ENCODE measurements around the gene AEBP2.
"Not testable (repeated sequence)": the region's sequence is repeated elsewhere in the genome, so short reads cannot be mapped to it uniquely, and the experiment has no call there.

The AEBP2 gene

GRCh38 chr12:19515179-19515578, 75.9 kb downstream of the AEBP2 start:
- DNase-seq: no peak

GRCh38 chr12:19517583-19517982, 78.3 kb downstream of the AEBP2 start:
- DNase-seq: no peak

- DNase-seq: no peak
Measured at GRCh38 chr12:19518209-19518608, 78.9 kb downstream of the AEBP2 start.

- no peak for DNase-seq
Measured at GRCh38 chr12:19520646-19521415, 81.5 kb downstream of the AEBP2 start.

GRCh38 chr12:19525274-19525673, 86.0 kb downstream of the AEBP2 start:
- no peak for DNase-seq

- no peak for DNase-seq
Measured at GRCh38 chr12:19527866-19528265, 88.6 kb downstream of the AEBP2 start.

GRCh38 chr12:19528750-19529149, 89.5 kb downstream of the AEBP2 start:
- DNase-seq: no peak

- DNase-seq: no peak
Measured at GRCh38 chr12:19529951-19530636, 90.8 kb downstream of the AEBP2 start.

GRCh38 chr12:19530637-19531023, 91.3 kb downstream of the AEBP2 start:
- DNase-seq: no peak

- no peak for DNase-seq
Measured at GRCh38 chr12:19533567-19533966, 94.3 kb downstream of the AEBP2 start.

- no peak for DNase-seq
Measured at GRCh38 chr12:19539071-19539470, 99.8 kb downstream of the AEBP2 start.

- DNase-seq: no peak
Measured at GRCh38 chr12:19539836-19540235, 100.5 kb downstream of the AEBP2 start.

GRCh38 chr12:19542606-19543005, 103.3 kb downstream of the AEBP2 start:
- no peak for DNase-seq

GRCh38 chr12:19544353-19544752, 105.1 kb downstream of the AEBP2 start:
- DNase-seq: no peak

GRCh38 chr12:19545301-19545700, 106.0 kb downstream of the AEBP2 start:
- DNase-seq: no peak

- no peak for DNase-seq
Measured at GRCh38 chr12:19546027-19546426, 106.7 kb downstream of the AEBP2 start.

- DNase-seq: no peak
Measured at GRCh38 chr12:19546611-19547162, 107.4 kb downstream of the AEBP2 start.

- DNase-seq: no peak
Measured at GRCh38 chr12:19547271-19547671, 108.0 kb downstream of the AEBP2 start.

GRCh38 chr12:19548834-19549233, 109.5 kb downstream of the AEBP2 start:
- no peak for DNase-seq

- no peak for DNase-seq
Measured at GRCh38 chr12:19550626-19551025, 111.3 kb downstream of the AEBP2 start.

- DNase-seq: not testable (repeated sequence)
Measured at GRCh38 chr12:19552441-19553097, 113.3 kb downstream of the AEBP2 start.

GRCh38 chr12:19553175-19553574, 113.9 kb downstream of the AEBP2 start:
- DNase-seq: no peak

- no peak for DNase-seq
Measured at GRCh38 chr12:19561411-19561961, 122.2 kb downstream of the AEBP2 start.
